ENCODE results near the gene TAAR5. TPM values are rescaled to one million over a fixed set of nuclear protein-coding genes. Genes with fewer than 3 reads are reported as not detected.

TAAR5 gene
- total RNA-seq, 1 experiment from 2014 or later = not detected

DNA sequence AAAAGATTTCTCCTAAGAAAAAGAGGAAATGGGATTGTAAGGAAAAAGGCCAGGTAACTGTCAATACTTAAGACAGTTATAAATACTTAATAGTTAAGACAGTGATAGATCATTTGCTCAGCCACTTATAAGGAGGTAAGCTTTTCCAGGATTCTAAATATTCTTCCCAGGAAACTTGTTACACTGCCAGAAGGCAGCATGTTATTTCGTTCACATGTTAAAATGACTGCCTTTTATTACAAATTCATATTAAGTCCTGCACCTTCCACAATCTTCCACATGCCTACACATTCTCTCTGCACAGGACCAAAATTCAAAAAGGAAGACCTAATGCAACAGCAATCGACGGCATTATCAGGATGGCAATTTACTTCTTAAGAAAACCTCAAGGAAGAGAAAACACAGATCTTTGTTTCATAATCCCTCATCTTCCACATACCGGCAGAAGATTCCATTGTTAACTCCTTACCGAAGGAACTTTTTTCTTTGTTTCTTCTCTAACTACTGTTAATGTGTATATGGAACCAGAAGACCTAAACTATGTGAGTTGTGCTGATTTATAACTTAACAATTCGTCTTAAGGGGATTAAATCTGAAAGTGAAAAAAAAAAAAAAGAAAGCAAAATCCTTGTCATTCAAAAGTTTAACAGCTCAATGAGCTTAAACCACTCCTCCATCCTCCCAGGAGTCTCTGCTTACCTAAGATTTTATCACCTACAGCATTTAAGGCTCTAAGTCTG lies 33.7 kb upstream of the TAAR5 start:
- no peak overlapping the region for H3T11ph ChIP-seq (ENCODE audit: low read length)
- H3K9me3 Mint-ChIP-seq = peaks cover 0 to 6% of the 10 kb centered on the region in 2 experiments; a peak in 3 of 5 replicates
- no peak overlapping the region for H2BK20ac ChIP-seq (ENCODE audit: low read depth, low read length, poor library complexity, severe bottlenecking)
- H3K4ac ChIP-seq (ENCODE audit: low read depth, low read length) = no peak overlapping the region
- no peak overlapping the region for H3K23ac ChIP-seq (ENCODE audit: insufficient read length, low read depth, low read length)
- no peak overlapping the region for H3K9ac ChIP-seq (ENCODE audit: extremely low read depth, insufficient read length, low read length)
- H2BK15ac ChIP-seq (ENCODE audit: low read depth, low read length) = no peak overlapping the region
- no peak overlapping the region for H4K91ac ChIP-seq (ENCODE audit: insufficient read length, low read depth, low read length)
- H3K27ac ChIP-seq (ENCODE audit: insufficient read length, low read depth, low read length) = no peak overlapping the region
- H2BK12ac ChIP-seq (ENCODE audit: insufficient read length, low read depth, low read length) = no peak overlapping the region
- no peak overlapping the region for H3K14ac ChIP-seq (ENCODE audit: insufficient read depth, low read length)
- H3K23me2 ChIP-seq (ENCODE audit: insufficient read length, low read depth, low read length, poor library complexity, severe bottlenecking) = no peaks in the 10 kb centered on the region
- H3K4me1 ChIP-seq (ENCODE audit: insufficient read depth, low read length) = no peaks in the 10 kb centered on the region
- H3K4me1 Mint-ChIP-seq = peaks cover 7 to 9% of the 10 kb centered on the region in 2 experiments
- H4K8ac ChIP-seq (replicated peaks; ENCODE audit: insufficient read length, low read depth, low read length) = no peak overlapping the region
- no peaks in the 10 kb centered on the region for H3K79me1 ChIP-seq (ENCODE audit: insufficient read depth, low read depth, low read length, poor library complexity, severe bottlenecking)
- H3K9me3 ChIP-seq (ENCODE audit: control insufficient read depth, low read depth, low read length) = no peaks in the 10 kb centered on the region
- no peaks in the 10 kb centered on the region for H4K20me1 ChIP-seq (ENCODE audit: control insufficient read depth, insufficient read depth, insufficient read length)
- H3K27me3 Mint-ChIP-seq (ENCODE audit: low read depth) = no peaks in the 10 kb centered on the region; the same call in 1 of the 2 replicates
- H2AK5ac ChIP-seq (ENCODE audit: insufficient read length, low read length) = no peak overlapping the region
- TF ChIP-seq, protein P1, sequence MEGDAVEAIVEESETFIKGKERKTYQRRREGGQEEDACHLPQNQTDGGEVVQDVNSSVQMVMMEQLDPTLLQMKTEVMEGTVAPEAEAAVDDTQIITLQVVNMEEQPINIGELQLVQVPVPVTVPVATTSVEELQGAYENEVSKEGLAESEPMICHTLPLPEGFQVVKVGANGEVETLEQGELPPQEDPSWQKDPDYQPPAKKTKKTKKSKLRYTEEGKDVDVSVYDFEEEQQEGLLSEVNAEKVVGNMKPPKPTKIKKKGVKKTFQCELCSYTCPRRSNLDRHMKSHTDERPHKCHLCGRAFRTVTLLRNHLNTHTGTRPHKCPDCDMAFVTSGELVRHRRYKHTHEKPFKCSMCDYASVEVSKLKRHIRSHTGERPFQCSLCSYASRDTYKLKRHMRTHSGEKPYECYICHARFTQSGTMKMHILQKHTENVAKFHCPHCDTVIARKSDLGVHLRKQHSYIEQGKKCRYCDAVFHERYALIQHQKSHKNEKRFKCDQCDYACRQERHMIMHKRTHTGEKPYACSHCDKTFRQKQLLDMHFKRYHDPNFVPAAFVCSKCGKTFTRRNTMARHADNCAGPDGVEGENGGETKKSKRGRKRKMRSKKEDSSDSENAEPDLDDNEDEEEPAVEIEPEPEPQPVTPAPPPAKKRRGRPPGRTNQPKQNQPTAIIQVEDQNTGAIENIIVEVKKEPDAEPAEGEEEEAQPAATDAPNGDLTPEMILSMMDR (conservative IDR thresholded peaks at IDR 0.05) = no peak
- DNase-seq = no peak
- WGBS (ENCODE audit: extremely low coverage, insufficient read length, low lambda C conversion rate) = no CpG with 5 or more reads among the region's 6 CpGs
- no peaks in the 10 kb centered on the region for H3K27me3 ChIP-seq (ENCODE audit: insufficient read depth, low read length)
- peak overlapping the region; percentile 56 for H2AFZ ChIP-seq (ENCODE audit: low read length)
- no peak overlapping the region for H4K5ac ChIP-seq (ENCODE audit: insufficient read length, low read depth, low read length)
- peak overlapping the region in 1 of 3 experiments; percentile 27; a peak in 1 of 7 replicates for H3K27ac Mint-ChIP-seq
- no peak overlapping the region for H3K56ac ChIP-seq (ENCODE audit: insufficient read length, low read depth, low read length)
- no peak overlapping the region for H2BK120ac ChIP-seq (ENCODE audit: low read depth, low read length, poor library complexity, severe bottlenecking)
- no peaks in the 10 kb centered on the region for H3K79me2 ChIP-seq (ENCODE audit: insufficient read depth, low read length)
- H3K4me2 ChIP-seq (ENCODE audit: insufficient read depth, insufficient read length, low read length) = no peak overlapping the region
- H2BK5ac ChIP-seq (ENCODE audit: insufficient read length, low read length) = no peak overlapping the region
- no peaks in the 10 kb centered on the region; a peak in 1 of 7 replicates for H3K36me3 Mint-ChIP-seq (ENCODE audit: insufficient read depth in 1 of 3, low read depth in 3 of 3)
- no peak overlapping the region for H3K18ac ChIP-seq (ENCODE audit: insufficient read length, low read depth, low read length)
- H3K4me3 Mint-ChIP-seq = no peak overlapping the region
